CD8-positive, alpha-beta memory T cell (primary cell): ENCODE data around the gene ZNF629. TPM values are rescaled to one million over a fixed set of nuclear protein-coding genes. Genes with fewer than 3 reads are reported as not detected.
A peak's percentile ranks its signal among the peaks of the same experiment; 100 is the strongest.
"Not testable (repeated sequence)": the region's sequence is repeated elsewhere in the genome, so short reads cannot be mapped to it uniquely, and the experiment has no call there.

Experiments used
- CTCF ChIA-PET: fragments of 350-600 bp; sonication (Branson Sonifier 250); formaldehyde crosslinking; loops from one replicate; lab custom pipeline; 2021; ENCODE audit warnings: antibody characterized with exemption; lab: Charles Lee
- POLR2A ChIA-PET: fragments of 350-600 bp; sonication (Branson Sonifier 250); formaldehyde crosslinking; loops from one replicate; lab custom pipeline; 2021; ENCODE audit warnings: antibody characterized with exemption; lab: Charles Lee
- DNase-seq, 5 donors: peaks; one replicate each; pipeline versions ENCODE4 v3.0.0 to v3.0.0-alpha.2; 2020 to 2022; ENCODE audit warnings: mixed read lengths in 1 of 5
- H3K27ac ChIP-seq: one replicate; pipeline ENCODE4 v1.7.0; 2013; ENCODE audit warnings: low read depth, mild to moderate bottlenecking, low read length, moderate library complexity
- H3K27me3 ChIP-seq: 2 replicates; pipeline ENCODE4 v1.7.0; 2013; ENCODE audit warnings: low read length, mild to moderate bottlenecking; ENCODE audit not compliant: insufficient read depth, poor library complexity, severe bottlenecking
- H3K36me3 ChIP-seq: 2 replicates; pipeline ENCODE4 v1.7.0; 2013; ENCODE audit warnings: mild to moderate bottlenecking, low read length, moderate library complexity; ENCODE audit not compliant: insufficient read depth
- H3K4me1 ChIP-seq: 2 replicates; pipeline ENCODE4 v1.7.0; 2013; ENCODE audit warnings: mild to moderate bottlenecking, low read length, moderate library complexity; ENCODE audit not compliant: insufficient read depth
- H3K4me3 ChIP-seq: 2 replicates; pipeline ENCODE4 v1.7.0; 2013; ENCODE audit warnings: mild to moderate bottlenecking, low read length
- H3K9me3 ChIP-seq: 2 replicates; pipeline ENCODE4 v1.7.0; 2013; ENCODE audit warnings: mild to moderate bottlenecking, low read length
- H3K27ac Mint-ChIP-seq, 8 donors: one replicate each; pipeline ENCODE4 v1.8.0; 2020 to 2021; ENCODE audit warnings: mixed read lengths in 8 of 8, mild to moderate bottlenecking in 6 of 8, inconsistent platforms in 3 of 8, moderate library complexity in 3 of 8
- H3K27me3 Mint-ChIP-seq, 2 donors: one replicate each; pipeline ENCODE4 v1.8.0; 2020 to 2021; ENCODE audit warnings: mixed read lengths in 2 of 2, mild to moderate bottlenecking in 1 of 2, moderate library complexity in 1 of 2
- H3K36me3 Mint-ChIP-seq, 3 donors: one replicate each; pipeline ENCODE4 v1.8.0; 2020 to 2021; ENCODE audit warnings: mixed read lengths in 3 of 3, inconsistent platforms in 1 of 3, mild to moderate bottlenecking in 1 of 3
- H3K4me1 Mint-ChIP-seq, 3 donors: one replicate each; pipeline ENCODE4 v1.8.0; 2020 to 2021; ENCODE audit warnings: mixed read lengths in 3 of 3, inconsistent platforms in 1 of 3, mild to moderate bottlenecking in 1 of 3
- H3K4me3 Mint-ChIP-seq, 7 donors: one replicate each; pipeline ENCODE4 v1.8.0; 2020 to 2021; ENCODE audit warnings: mixed read lengths in 7 of 7, mild to moderate bottlenecking in 6 of 7, moderate library complexity in 4 of 7, inconsistent platforms in 2 of 7
- H3K9me3 Mint-ChIP-seq, 5 donors: one replicate each; pipeline ENCODE4 v1.8.0; 2020 to 2022; ENCODE audit warnings: mixed read lengths in 5 of 5, mild to moderate bottlenecking in 3 of 5, moderate library complexity in 2 of 5, inconsistent platforms in 1 of 5
- polyA plus RNA-seq: library from polyadenylated mRNA; unstranded; fragments of 300-500 nt; fragmentation: Illumina TruSeq; gene quantifications from one replicate; pipeline ENCODE4 v1.2.3, GENCODE V29; 2021
- total RNA-seq, 2 experiments: library from RNA; stranded (reverse); gene quantifications; one replicate each; pipeline ENCODE4 v1.2.3, GENCODE V29; 2021

The ZNF629 gene
- total and polyA plus RNA-seq, 3 experiments from 2014 or later, result 1.1 to 5.7 (median 5.6) TPM

GRCh38 chr16:30816769-30817168, 29.8 kb upstream of the ZNF629 start:
- ChIA-PET POLR2A (interaction anchor here (1.1 to 4.1 kb wide), 2 partner anchors 11 to 14 kb away, joined by 4 to 21 read pairs; no protein-coding TSS in a partner anchor), CTCF (interaction anchor here (2.3 kb wide), 1 partner anchor 85 kb away, joined by 11 read pairs; no protein-coding TSS in a partner anchor)
- no peaks in the 10 kb centered on the region for H3K27me3 ChIP-seq
- H3K4me3 Mint-ChIP-seq, result no peak overlapping the region
- H3K9me3 ChIP-seq, result no peaks in the 10 kb centered on the region
- H3K4me3 ChIP-seq, result no peak overlapping the region
- no peak overlapping the region for H3K27ac Mint-ChIP-seq
- H3K27me3 Mint-ChIP-seq, result no peaks in the 10 kb centered on the region
- no peaks in the 10 kb centered on the region for H3K36me3 Mint-ChIP-seq
- H3K9me3 Mint-ChIP-seq, result no peaks in the 10 kb centered on the region
- no peak overlapping the region for H3K27ac ChIP-seq
- peaks cover 13% of the 10 kb centered on the region for H3K4me1 ChIP-seq
- no peaks in the 10 kb centered on the region for H3K36me3 ChIP-seq
- peaks cover 7 to 13% (median 13%) of the 10 kb centered on the region in 3 donors for H3K4me1 Mint-ChIP-seq
- DNase-seq, result no peak

GRCh38 chr16:30813821-30814189, 26.8 kb upstream of the ZNF629 start:
- DNase-seq, result no peak
- Mint-ChIP-seq H3K9me3 (no peaks in the 10 kb centered on the region), H3K27ac (peak overlapping the region; percentile 69 to 96 (median 90)), H3K27me3 (no peaks in the 10 kb centered on the region), H3K36me3 (no peaks in the 10 kb centered on the region), H3K4me1 (peaks cover 7 to 13% (median 13%) of the 10 kb centered on the region in 3 donors), H3K4me3 (peak overlapping the region; percentile 77 to 91 (median 87))
- peak overlapping the region; percentile 79 for H3K27ac ChIP-seq
- no peaks in the 10 kb centered on the region for H3K27me3 ChIP-seq
- H3K36me3 ChIP-seq, result no peaks in the 10 kb centered on the region
- no peaks in the 10 kb centered on the region for H3K9me3 ChIP-seq
- POLR2A ChIA-PET, result interaction anchor here (1.1 to 4.1 kb wide), 6 partner anchors 8 to 261 kb away, joined by 3 to 21 read pairs (median 3); partner anchors contain the start of genes PRR14, ZNF646 and ZNF668
- peak overlapping the region; percentile 59 for H3K4me3 ChIP-seq
- H3K4me1 ChIP-seq, result peaks cover 13% of the 10 kb centered on the region
- CTCF ChIA-PET, result interaction anchor here (0.7 to 2.3 kb wide), 15 partner anchors 9 to 155 kb away, joined by 3 to 26 read pairs (median 3); partner anchors contain the start of gene FBRS

GRCh38 chr16:30809675-30810074, 22.7 kb upstream of the ZNF629 start:
- H3K27ac ChIP-seq, H3K4me3 ChIP-seq, H3K9me3 ChIP-seq, H3K27me3 Mint-ChIP-seq, H3K27ac Mint-ChIP-seq, DNase-seq, H3K36me3 Mint-ChIP-seq, H3K36me3 ChIP-seq, H3K27me3 ChIP-seq, H3K9me3 Mint-ChIP-seq, CTCF ChIA-PET: not testable (repeated sequence)
- POLR2A ChIA-PET, result interaction anchor here (0.6 kb wide), 1 partner anchor 68 kb away, joined by 3 read pairs; no protein-coding TSS in a partner anchor
- peaks cover 22% of the 10 kb centered on the region for H3K4me1 ChIP-seq
- Mint-ChIP-seq H3K4me1 (peaks cover 17 to 27% (median 21%) of the 10 kb centered on the region in 3 donors), H3K4me3 (peak overlapping the region in 1 of 7 donors; percentile 81)

GRCh38 chr16:30808890-30809426, 22.0 kb upstream of the ZNF629 start:
- Mint-ChIP-seq H3K27ac (peak overlapping the region in 2 of 8 donors; percentile 46 to 58), H3K4me3 (peak overlapping the region in 1 of 7 donors; percentile 81), H3K4me1 (peaks cover 13 to 22% (median 18%) of the 10 kb centered on the region in 3 donors)
- not testable (repeated sequence) for H3K36me3 Mint-ChIP-seq, H3K36me3 ChIP-seq, H3K27ac ChIP-seq, H3K9me3 Mint-ChIP-seq, H3K4me3 ChIP-seq, H3K27me3 ChIP-seq, DNase-seq, H3K9me3 ChIP-seq, H3K27me3 Mint-ChIP-seq
- ChIA-PET POLR2A (interaction anchor here (0.6 kb wide), 1 partner anchor 67 kb away, joined by 3 read pairs; no protein-coding TSS in a partner anchor), CTCF (interaction anchor here (1.0 kb wide), 1 partner anchor 178 kb away, joined by 3 read pairs; no protein-coding TSS in a partner anchor)
- peaks cover 19% of the 10 kb centered on the region for H3K4me1 ChIP-seq

GRCh38 chr16:30808146-30808545, 21.1 kb upstream of the ZNF629 start:
- Mint-ChIP-seq H3K36me3 (no peaks in the 10 kb centered on the region), H3K4me1 (peaks cover 8 to 20% (median 17%) of the 10 kb centered on the region in 3 donors), H3K27me3 (peaks cover 0 to 4% of the 10 kb centered on the region in 2 donors), H3K4me3 (no peak overlapping the region), H3K27ac (no peak overlapping the region), H3K9me3 (no peaks in the 10 kb centered on the region)
- ChIA-PET CTCF (interaction anchor here (1.0 kb wide), 1 partner anchor 177 kb away, joined by 3 read pairs; no protein-coding TSS in a partner anchor), POLR2A (interaction anchor here (0.7 kb wide), 1 partner anchor 53 kb away, joined by 3 read pairs; no protein-coding TSS in a partner anchor)
- no peak for DNase-seq
- Histone ChIP-seq H3K4me3 (no peak overlapping the region), H3K27me3 (no peaks in the 10 kb centered on the region), H3K36me3 (no peaks in the 10 kb centered on the region), H3K9me3 (no peaks in the 10 kb centered on the region), H3K4me1 (peaks cover 12% of the 10 kb centered on the region), H3K27ac (no peak overlapping the region)

GRCh38 chr16:30805370-30806169, 18.6 kb upstream of the ZNF629 start:
- H3K4me3 Mint-ChIP-seq, result peak overlapping the region; percentile 54 to 94 (median 85)
- DNase-seq, result peak; percentile 17 to 66 (median 43)
- no peaks in the 10 kb centered on the region for H3K36me3 ChIP-seq
- peak overlapping the region in 7 of 8 donors; percentile 33 to 92 (median 67) for H3K27ac Mint-ChIP-seq
- H3K27me3 Mint-ChIP-seq, result peaks cover 0 to 4% of the 10 kb centered on the region in 2 donors
- ChIA-PET POLR2A (interaction anchor here (0.5 to 2.0 kb wide), 7 partner anchors 9 to 102 kb away, joined by 3 to 21 read pairs (median 4); partner anchors contain the start of genes PHKG2 and ZNF629), CTCF (interaction anchor here (0.8 to 4.4 kb wide), 9 partner anchors 9 to 105 kb away, joined by 3 to 26 read pairs (median 3); partner anchors contain the start of gene ZNF629)
- peak overlapping the region; percentile 52 for H3K4me3 ChIP-seq
- H3K36me3 Mint-ChIP-seq, result no peaks in the 10 kb centered on the region
- no peaks in the 10 kb centered on the region for H3K9me3 Mint-ChIP-seq
- H3K27ac ChIP-seq, result peak overlapping the region; percentile 70
- no peaks in the 10 kb centered on the region for H3K27me3 ChIP-seq
- H3K4me1 Mint-ChIP-seq, result peaks cover 8 to 20% (median 18%) of the 10 kb centered on the region in 3 donors
- peaks cover 12% of the 10 kb centered on the region for H3K4me1 ChIP-seq
- no peaks in the 10 kb centered on the region for H3K9me3 ChIP-seq

GRCh38 chr16:30805056-30805369, 18.0 kb upstream of the ZNF629 start:
- Mint-ChIP-seq H3K27ac (peak overlapping the region in 4 of 8 donors; percentile 30 to 77 (median 52)), H3K36me3 (no peaks in the 10 kb centered on the region), H3K9me3 (no peaks in the 10 kb centered on the region), H3K4me3 (peak overlapping the region; percentile 54 to 94 (median 85)), H3K27me3 (peaks cover 2 to 4% of the 10 kb centered on the region in 2 donors), H3K4me1 (peaks cover 8 to 20% (median 18%) of the 10 kb centered on the region in 3 donors)
- ChIA-PET CTCF (interaction anchor here (0.8 to 4.4 kb wide), 8 partner anchors 9 to 105 kb away, joined by 3 to 26 read pairs (median 3); partner anchors contain the start of gene ZNF629), POLR2A (interaction anchor here (1.1 to 2.0 kb wide), 5 partner anchors 10 to 70 kb away, joined by 3 to 21 read pairs (median 5); partner anchors contain the start of genes PHKG2 and ZNF629)
- H3K4me1 ChIP-seq, result peaks cover 12% of the 10 kb centered on the region
- H3K9me3 ChIP-seq, result no peaks in the 10 kb centered on the region
- H3K36me3 ChIP-seq, result no peaks in the 10 kb centered on the region
- no peak for DNase-seq
- H3K27ac ChIP-seq, result no peak overlapping the region
- H3K4me3 ChIP-seq, result peak overlapping the region; percentile 52
- no peaks in the 10 kb centered on the region for H3K27me3 ChIP-seq
